Stimulated activated CD8-positive, alpha-beta memory T cell treated with anti-CD3 and anti-CD28 coated beads, Interleukin-15, amount 100 ng/mL, for 48 hours (primary cell): ENCODE data around the gene CALHM4.
"Not testable (repeated sequence)": the region's sequence is repeated elsewhere in the genome, so short reads cannot be mapped to it uniquely, and the experiment has no call there.

ENCODE experiments used
- DNase-seq, 2 donors: peaks; one replicate each; pipeline ENCODE4 v3.0.0-alpha.2; 2020; ENCODE audit warnings: low read depth in 2 of 2

CALHM4 gene

GRCh38 chr6:116575227-116575626 is 21.7 kb downstream of the CALHM4 start:
- no peak for DNase-seq

GRCh38 chr6:116577486-116577885 is 23.9 kb downstream of the CALHM4 start:
- DNase-seq: no peak

- DNase-seq: no peak
These were observed 24.8 kb downstream of the CALHM4 start for GRCh38 chr6:116578335-116578734.

DNA sequence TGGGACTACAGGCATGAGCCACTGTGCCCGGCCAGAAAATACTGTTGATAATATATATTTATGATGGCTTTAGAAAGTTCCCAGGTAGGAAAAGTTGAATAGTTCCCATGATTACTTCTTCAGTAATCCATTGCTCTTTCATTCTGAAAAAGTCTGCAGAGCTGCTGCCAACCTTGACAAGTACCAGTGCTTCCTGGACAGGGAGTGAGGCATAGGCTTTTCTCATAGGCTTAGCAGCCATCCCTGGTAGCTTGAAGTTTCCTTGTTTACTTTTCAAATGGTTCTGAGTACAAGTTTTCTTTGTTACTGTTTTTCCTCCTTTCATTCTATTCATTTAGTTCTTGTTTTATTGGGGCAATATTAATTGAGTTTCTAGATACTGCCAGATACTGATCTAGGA is 25.6 kb downstream of the CALHM4 start:
- no peak for DNase-seq

GRCh38 chr6:116580198-116580597 is 26.6 kb downstream of the CALHM4 start:
- no peak for DNase-seq

DNA sequence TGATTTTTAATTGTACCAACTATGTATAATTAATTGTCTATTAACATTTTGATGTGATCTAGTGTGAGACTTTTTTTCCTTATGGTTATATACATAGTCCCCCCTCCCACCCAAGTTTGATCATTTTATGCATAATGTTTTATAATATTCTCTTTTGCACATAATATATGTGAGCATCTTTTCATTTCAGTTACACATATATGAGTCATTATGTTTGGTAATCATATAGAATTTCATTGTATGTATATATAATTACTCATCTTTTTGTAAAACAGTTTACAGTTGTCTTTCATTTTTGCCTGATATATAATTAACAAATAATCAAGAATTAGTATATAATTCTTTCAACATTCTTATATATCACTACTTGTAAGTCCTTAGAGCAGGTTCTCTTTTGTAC is 32.7 kb downstream of the CALHM4 start:
- no peak for DNase-seq

DNA sequence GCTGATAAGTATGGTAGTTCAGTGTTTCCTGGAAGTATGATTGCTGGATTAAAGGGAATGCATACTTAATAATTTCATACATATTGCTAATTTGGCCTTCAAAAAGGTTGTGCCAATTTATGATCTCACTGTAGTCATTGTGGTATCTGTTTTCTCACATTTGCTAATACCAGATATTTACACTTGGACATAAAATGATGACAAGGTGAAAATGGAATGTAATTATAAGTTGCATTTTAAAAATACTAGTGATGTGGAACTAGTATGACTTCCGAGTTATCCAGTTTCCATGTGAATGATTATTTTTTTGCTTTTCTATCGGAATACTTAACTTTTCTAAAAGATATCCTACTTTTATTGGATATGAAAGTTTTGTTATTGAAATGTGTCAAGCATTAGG is 33.2 kb downstream of the CALHM4 start:
- no peak for DNase-seq

- no peak for DNase-seq
These were observed 41.7 kb downstream of the CALHM4 start for GRCh38 chr6:116595247-116595646.

- no peak for DNase-seq
These were observed 43.3 kb downstream of the CALHM4 start for GRCh38 chr6:116596815-116597214.

DNA sequence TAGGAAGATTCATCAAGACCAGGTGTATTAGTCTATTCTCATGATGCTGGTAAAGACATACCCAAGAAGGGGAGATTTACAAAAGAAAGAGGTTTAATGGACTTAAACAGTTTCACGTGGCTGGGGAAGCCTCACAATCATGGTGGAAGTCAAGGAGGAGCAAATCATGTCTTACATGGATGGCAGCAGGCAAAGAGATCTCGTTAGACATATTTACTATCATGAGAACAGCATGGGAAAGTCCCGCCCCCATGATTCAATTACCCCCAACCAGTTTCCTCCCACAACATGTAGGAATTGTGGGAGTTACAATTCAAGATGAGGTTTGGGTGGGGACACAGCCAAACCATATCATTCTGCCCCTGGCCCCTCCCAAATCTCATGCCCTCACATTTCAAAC is 50.4 kb downstream of the CALHM4 start:
- DNase-seq: not testable (repeated sequence)

DNA sequence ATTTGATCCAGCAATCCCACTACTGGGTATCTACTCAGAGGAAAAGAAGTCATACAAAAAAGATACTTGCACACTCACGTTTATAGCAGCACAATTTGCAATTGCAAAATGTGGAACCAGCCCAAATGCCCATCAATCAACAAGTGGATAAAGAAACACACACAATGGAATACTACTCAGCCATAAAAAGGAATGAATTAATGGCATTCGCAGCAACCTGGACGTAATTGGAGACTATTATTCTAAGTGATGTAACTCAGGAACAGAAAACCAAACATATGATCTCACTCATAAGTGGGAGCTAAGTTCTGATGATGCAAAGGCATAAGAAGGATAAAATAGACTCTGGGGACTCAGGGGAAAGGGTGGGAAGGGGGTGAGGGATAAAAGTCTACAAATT is 51.3 kb downstream of the CALHM4 start:
- not testable (repeated sequence) for DNase-seq

GRCh38 chr6:116605935-116606334 is 52.4 kb downstream of the CALHM4 start:
- no peak for DNase-seq
